Heart left ventricle (tissue), 16 donors: Measurements from ENCODE around the gene EPS8. TPM values are rescaled to one million over a fixed set of nuclear protein-coding genes. Genes with fewer than 3 reads are reported as not detected.

Source experiments
- ATAC-seq, 4 donors: fragments of 200-7000 bp; cut with Tn5 transposase; one replicate each; pipeline ENCODE4 v1.9.1; 2020 to 2022; ENCODE audit warnings: moderate library complexity in 4 of 4, mild to moderate bottlenecking in 3 of 4, moderate number of reproducible peaks in 1 of 4
- DNase-seq, 5 donors: peaks; one replicate each; pipeline ENCODE4 v3.0.0-alpha.2; 2020
- H3K27ac ChIP-seq, 12 donors: fragments of 200-600 bp; sonication (generic) in 4 of 12; one replicate each; pipeline versions ENCODE4 v1.5.0 to v1.8.0; 2016 to 2022; ENCODE audit warnings: mild to moderate bottlenecking in 2 of 12
- H3K27me3 ChIP-seq, 9 donors: fragments of 200-600 bp; sonication (generic) in 2 of 9; one replicate each; pipeline versions ENCODE4 v1.5.1 to v1.8.0; 2016 to 2022; ENCODE audit warnings: mild to moderate bottlenecking in 3 of 9
- H3K36me3 ChIP-seq, 9 donors: fragments of 200-600 bp; sonication (generic) in 2 of 9; one replicate each; pipeline versions ENCODE4 v1.5.0 to v1.8.0; 2018 to 2022; ENCODE audit warnings: mild to moderate bottlenecking in 2 of 9
- H3K4me1 ChIP-seq, 12 donors: fragments of 200-600 bp; sonication (generic) in 4 of 12; one replicate each; pipeline versions ENCODE4 v1.5.0 to v1.8.0; 2016 to 2022; ENCODE audit warnings: mild to moderate bottlenecking in 3 of 12
- H3K4me3 ChIP-seq, 12 donors: fragments of 200-600 bp; sonication (generic) in 4 of 12; one replicate each; pipeline versions ENCODE4 v1.5.0 to v1.8.0; 2017 to 2022; ENCODE audit warnings: mild to moderate bottlenecking in 9 of 12, moderate library complexity in 4 of 12
- H3K9me3 ChIP-seq, 12 donors: fragments of 200-600 bp; sonication (generic) in 4 of 12; one replicate each; pipeline versions ENCODE4 v1.5.0 to v1.8.0; 2016 to 2022; ENCODE audit warnings: mild to moderate bottlenecking in 1 of 12
- POLR2A ChIP-seq, 2 donors: fragments of 450-650 bp; IDR thresholded peaks; one replicate each; pipeline ENCODE4 v1.6.1; 2017; ENCODE audit warnings: antibody characterized with exemption in 2 of 2, mild to moderate bottlenecking in 2 of 2, moderate library complexity in 2 of 2
- WGBS, 4 donors: extraction: QIAGEN DNeasy Blood & Tissue Kit in 2 of 4; methylation state at CpG; one replicate each; pipeline versions ENCODE4 v1.1.5 to v1.1.7; 2013 to 2018; 5-methylcytosine and 5-hydroxymethylcytosine counted together
- intact Hi-C, 10 donors: fragments of 100-400 bp; cut with DNase I; formaldehyde crosslinking; loops; one replicate each; pipeline versions ENCODE4 v1.11.1 to v1.14.2; 2022
- polyA plus RNA-seq, 2 donors: library from polyadenylated mRNA; stranded (reverse); fragments of 200-250 nt; gene quantifications; one replicate each; pipeline ENCODE4 v1.2.3, GENCODE V29; 2013
- total RNA-seq, 9 donors: library from RNA; depleted of rRNA in 2 of 9; stranded (reverse); fragments of >200 nt in 2 of 9; fragmentation: NEBNext Ultra II Directional in 3 of 9; extraction: Animal tissue kit (Norgen Biotek cat#: 25700) in 3 of 9; gene quantifications; one replicate each; pipeline versions ENCODE4 v1.1.0 to v1.2.4, GENCODE V29; 2016 to 2023
- TF ChIP-seq, protein P1 (sequence below), 12 donors: fragments of 200-600 bp; sonication (generic) in 4 of 12; IDR thresholded peaks; one replicate each; pipeline versions ENCODE4 v1.5.0 to v1.8.0; 2018 to 2022; ENCODE audit warnings: antibody characterized with exemption in 12 of 12, mild to moderate bottlenecking in 5 of 12
- donor health status: ischemic (EF 13 %, LVEDD 7.1; RV severe dilation, severe dysfunction).
- donor health status: healthy with polysubstance abuse.
- donor health status: DM: no; HTN: yes; CAD: no.
- donor health status: DM: no; HTN: no; CAD: no.
- donor health status: ischemic (EF 25% LVEDD 6.9; RV normal size, moderate dysfunction).
- donor health status: ischemic (EF 25% LVEDD 5.7; RV mildly dilated, moderate dysfunction).
- donor health status: healthy.
- donor health status: DM: yes; HTN: yes; CAD: no.
- donor health status: ischemic (EF 35%, LVEDD 5.7; RV mildly dilated, moderate dysfunction).
- donor health status: nonischemic (EF 11% LVEDD 7.7; RV severe dilation, severe dysfunction).
- donor health status: DM: yes; HTN: yes; CAD: no.
- donor health status: PGD.
- donor health status: ischemic (EF 29% LVEDD 5.4; RV normal size, mild dysfunction).
- donor health status: nonischemic (EF 23%, LVEDD 6.1; RV moderate dilation, normal function).

Gene EPS8
- total and polyA plus RNA-seq, 11 donors = 11.7 to 56.0 (median 20.9) TPM

GRCh38 chr12:15831315-15831978, 42.3 kb upstream of the EPS8 start:
- ATAC-seq (no peak), DNase-seq (no peak)
- Histone ChIP-seq H3K4me1 (peaks cover 0 to 6% (median 0%) of the 10 kb centered on the region in 12 donors), H3K4me3 (no peak overlapping the region), H3K36me3 (no peaks in the 10 kb centered on the region), H3K27ac (peak overlapping the region in 3 of 12 donors; percentile 54 to 71 (median 64)), H3K27me3 (no peaks in the 10 kb centered on the region), H3K9me3 (no peaks in the 10 kb centered on the region)
- WGBS, 4 donors = 87 to 92% (median 91%) methylated on average over 3 of the region's 3 CpGs
- intact Hi-C loops = no loop called here
- TF ChIP-seq, protein P1, sequence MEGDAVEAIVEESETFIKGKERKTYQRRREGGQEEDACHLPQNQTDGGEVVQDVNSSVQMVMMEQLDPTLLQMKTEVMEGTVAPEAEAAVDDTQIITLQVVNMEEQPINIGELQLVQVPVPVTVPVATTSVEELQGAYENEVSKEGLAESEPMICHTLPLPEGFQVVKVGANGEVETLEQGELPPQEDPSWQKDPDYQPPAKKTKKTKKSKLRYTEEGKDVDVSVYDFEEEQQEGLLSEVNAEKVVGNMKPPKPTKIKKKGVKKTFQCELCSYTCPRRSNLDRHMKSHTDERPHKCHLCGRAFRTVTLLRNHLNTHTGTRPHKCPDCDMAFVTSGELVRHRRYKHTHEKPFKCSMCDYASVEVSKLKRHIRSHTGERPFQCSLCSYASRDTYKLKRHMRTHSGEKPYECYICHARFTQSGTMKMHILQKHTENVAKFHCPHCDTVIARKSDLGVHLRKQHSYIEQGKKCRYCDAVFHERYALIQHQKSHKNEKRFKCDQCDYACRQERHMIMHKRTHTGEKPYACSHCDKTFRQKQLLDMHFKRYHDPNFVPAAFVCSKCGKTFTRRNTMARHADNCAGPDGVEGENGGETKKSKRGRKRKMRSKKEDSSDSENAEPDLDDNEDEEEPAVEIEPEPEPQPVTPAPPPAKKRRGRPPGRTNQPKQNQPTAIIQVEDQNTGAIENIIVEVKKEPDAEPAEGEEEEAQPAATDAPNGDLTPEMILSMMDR (IDR thresholded peaks at IDR 0.05) = no peak
- no peak for TF ChIP-seq POLR2A (IDR thresholded peaks at IDR 0.05)

GRCh38 chr12:15830538-15830937, 41.4 kb upstream of the EPS8 start:
- DNase-seq = no peak
- intact Hi-C loops = no loop called here
- TF ChIP-seq, protein P1 (IDR thresholded peaks at IDR 0.05) = no peak
- no peak for TF ChIP-seq POLR2A (IDR thresholded peaks at IDR 0.05)
- Histone ChIP-seq H3K27ac (peak overlapping the region in 9 of 12 donors; percentile 22 to 71 (median 54)), H3K4me3 (peak overlapping the region in 2 of 12 donors; percentile 2), H3K4me1 (peaks cover 0 to 6% (median 0%) of the 10 kb centered on the region in 12 donors), H3K36me3 (no peaks in the 10 kb centered on the region), H3K27me3 (no peaks in the 10 kb centered on the region), H3K9me3 (no peaks in the 10 kb centered on the region)
- peak in 3 of 4 donors; percentile 28 to 71 (median 47) for ATAC-seq
- WGBS, 4 donors = 55 to 69% (median 61%) methylated on average over 3 of the region's 3 CpGs

DNA sequence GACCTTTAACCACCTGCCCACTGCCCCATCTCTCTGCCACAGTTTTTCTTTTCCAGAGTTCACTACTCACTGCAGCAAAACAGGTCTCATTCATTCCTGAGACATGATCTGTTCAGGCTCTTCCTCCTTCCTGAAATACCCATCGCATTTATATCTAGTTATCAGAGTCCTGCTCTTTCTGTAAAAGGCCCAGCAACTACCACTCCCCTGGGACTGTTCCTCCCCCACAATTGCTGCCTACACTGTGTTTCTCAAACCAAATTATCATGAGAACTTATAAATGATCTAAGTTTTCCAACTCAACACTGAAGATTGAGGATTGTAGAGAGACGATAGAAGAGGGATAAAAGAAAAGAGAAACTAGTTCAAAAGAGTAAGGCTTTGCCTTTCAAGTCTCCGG, 40.8 kb upstream of the EPS8 start:
- peak in 3 of 4 donors; percentile 32 to 72 (median 37) for ATAC-seq
- 61 to 67% (median 64%) methylated on average over 3 of the region's 3 CpGs for WGBS, 4 donors

GRCh38 chr12:15829255-15829654, 40.1 kb upstream of the EPS8 start:
- Histone ChIP-seq H3K27me3 (no peaks in the 10 kb centered on the region), H3K27ac (peak overlapping the region in 1 of 12 donors; percentile 54), H3K36me3 (no peaks in the 10 kb centered on the region), H3K4me3 (no peak overlapping the region), H3K4me1 (peaks cover 0 to 6% (median 0%) of the 10 kb centered on the region in 12 donors), H3K9me3 (no peaks in the 10 kb centered on the region)
- 88 to 94% (median 92%) methylated on average over 3 of the region's 3 CpGs for WGBS, 4 donors
- DNase-seq (no peak), ATAC-seq (no peak)
- intact Hi-C loops = no loop called here
- TF ChIP-seq, protein P1 (IDR thresholded peaks at IDR 0.05) = no peak
- TF ChIP-seq POLR2A (IDR thresholded peaks at IDR 0.05) = no peak

More for the DNA sequence above, 40.8 kb upstream of the EPS8 start:
- no peaks in the 10 kb centered on the region for H3K27me3 ChIP-seq
- H3K9me3 ChIP-seq = no peaks in the 10 kb centered on the region
- TF ChIP-seq, protein P1 (IDR thresholded peaks at IDR 0.05) = no peak
- TF ChIP-seq POLR2A (IDR thresholded peaks at IDR 0.05) = no peak
- H3K27ac ChIP-seq = peak overlapping the region in 9 of 12 donors; percentile 21 to 71 (median 54)
- peak overlapping the region in 2 of 12 donors; percentile 2 for H3K4me3 ChIP-seq
- peaks cover 0 to 6% (median 0%) of the 10 kb centered on the region in 12 donors for H3K4me1 ChIP-seq
- no peaks in the 10 kb centered on the region for H3K36me3 ChIP-seq
- intact Hi-C loops = no loop called here
- DNase-seq = peak in 4 of 5 donors; percentile 16 to 57 (median 28)
